ENCODE results near the gene UIMC1. TPM values are rescaled to one million over a fixed set of nuclear protein-coding genes. Genes with fewer than 3 reads are reported as not detected.
A peak's percentile ranks its signal among the peaks of the same experiment; 100 is the strongest.

The UIMC1 gene
- total RNA-seq, 2 experiments from 2014 or later: 52.8 to 54.1 TPM

GRCh38 chr5:176965633-176966032 lies 40.9 kb downstream of the UIMC1 start:
- ATAC-seq (ENCODE audit: low read depth) (no peak), DNase-seq (no peak)
- no peaks in the 10 kb centered on the region for H3K9me3 Mint-ChIP-seq

GRCh38 chr5:176959051-176959450 lies 47.5 kb downstream of the UIMC1 start:
- DNase-seq: no peak
- Mint-ChIP-seq H3K9me3 (no peaks in the 10 kb centered on the region), H3K36me3 (peaks cover 5% of the 10 kb centered on the region), H3K27ac (no peak overlapping the region), H3K4me1 (no peaks in the 10 kb centered on the region), H3K4me3 (no peak overlapping the region), H3K27me3 (no peaks in the 10 kb centered on the region)
- peak; percentile 42 for ATAC-seq (ENCODE audit: low read depth)
- POLR2A ChIA-PET: no interaction called here

More at GRCh38 chr5:176965633-176966032, 40.9 kb downstream of the UIMC1 start:
- POLR2A ChIA-PET: no interaction called here
- H3K4me3 Mint-ChIP-seq: no peak overlapping the region
- no peaks in the 10 kb centered on the region for H3K27me3 Mint-ChIP-seq
- H3K4me1 Mint-ChIP-seq: no peaks in the 10 kb centered on the region
- H3K36me3 Mint-ChIP-seq: peaks cover 18% of the 10 kb centered on the region
- H3K27ac Mint-ChIP-seq: no peak overlapping the region

DNA sequence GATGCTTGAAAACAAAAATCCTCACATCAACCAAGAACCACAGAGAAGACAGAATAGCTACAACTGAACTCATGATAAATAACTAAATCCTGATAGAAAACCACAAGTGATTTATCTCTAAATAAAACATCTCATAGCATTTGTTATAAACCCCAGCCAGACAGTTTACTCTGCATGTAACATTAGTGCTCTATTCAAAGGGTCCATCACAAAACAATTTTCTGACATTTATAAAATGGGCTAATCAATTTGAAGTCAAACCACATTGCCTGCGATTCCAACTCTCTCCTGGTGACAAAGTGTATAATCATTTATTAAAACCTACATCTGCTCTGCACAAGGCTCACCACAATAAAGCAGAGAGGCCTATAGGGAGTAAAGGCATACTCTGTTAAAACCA lies 49.8 kb downstream of the UIMC1 start:
- Mint-ChIP-seq H3K27ac (no peak overlapping the region), H3K27me3 (no peaks in the 10 kb centered on the region)
- POLR2A ChIA-PET: no interaction called here

DNA sequence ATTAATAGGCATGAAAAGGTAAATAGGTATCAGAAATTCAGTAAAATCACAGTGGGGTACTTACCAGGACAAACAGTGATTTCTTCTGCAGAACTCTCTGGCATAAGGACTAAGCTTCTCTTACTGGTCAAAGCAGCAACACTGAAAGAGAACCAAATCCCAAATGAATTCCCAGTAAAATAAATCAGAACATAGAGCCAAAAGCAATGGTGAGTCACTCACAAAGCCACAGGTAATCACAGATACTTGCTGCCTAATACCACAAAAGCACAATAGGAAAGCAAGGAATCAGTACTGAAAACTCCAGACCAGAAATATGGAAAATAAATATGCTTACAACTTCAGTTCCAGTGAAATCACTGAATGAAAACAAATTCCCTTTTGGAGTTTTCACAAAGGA lies 50.7 kb downstream of the UIMC1 start:
- Mint-ChIP-seq H3K4me3 (no peak overlapping the region), H3K27ac (no peak overlapping the region), H3K9me3 (no peaks in the 10 kb centered on the region), H3K36me3 (peaks cover 14% of the 10 kb centered on the region), H3K27me3 (no peaks in the 10 kb centered on the region), H3K4me1 (no peaks in the 10 kb centered on the region)
- DNase-seq (no peak), ATAC-seq (ENCODE audit: low read depth) (no peak)
- POLR2A ChIA-PET: no interaction called here

More for the DNA sequence above, 49.8 kb downstream of the UIMC1 start:
- H3K4me3 Mint-ChIP-seq: no peak overlapping the region
- H3K9me3 Mint-ChIP-seq: no peaks in the 10 kb centered on the region
- no peak for DNase-seq
- ATAC-seq (ENCODE audit: low read depth): no peak
- no peaks in the 10 kb centered on the region for H3K4me1 Mint-ChIP-seq
- peaks cover 10% of the 10 kb centered on the region for H3K36me3 Mint-ChIP-seq

GRCh38 chr5:176954050-176954449 lies 52.5 kb downstream of the UIMC1 start:
- Mint-ChIP-seq H3K27me3 (no peaks in the 10 kb centered on the region), H3K27ac (no peak overlapping the region), H3K4me1 (no peaks in the 10 kb centered on the region), H3K9me3 (no peaks in the 10 kb centered on the region), H3K4me3 (no peak overlapping the region), H3K36me3 (peaks cover 18% of the 10 kb centered on the region)
- no peak for ATAC-seq (ENCODE audit: low read depth)
- POLR2A ChIA-PET: no interaction called here
- no peak for DNase-seq

GRCh38 chr5:176952531-176953193 lies 53.9 kb downstream of the UIMC1 start:
- H3K27me3 Mint-ChIP-seq: no peaks in the 10 kb centered on the region
- H3K4me3 Mint-ChIP-seq: no peak overlapping the region
- no peaks in the 10 kb centered on the region for H3K9me3 Mint-ChIP-seq
- H3K27ac Mint-ChIP-seq: no peak overlapping the region
- no peaks in the 10 kb centered on the region for H3K4me1 Mint-ChIP-seq
- POLR2A ChIA-PET: no interaction called here
- ATAC-seq (ENCODE audit: low read depth): no peak
- no peak for DNase-seq
- H3K36me3 Mint-ChIP-seq: peaks cover 21% of the 10 kb centered on the region

DNA sequence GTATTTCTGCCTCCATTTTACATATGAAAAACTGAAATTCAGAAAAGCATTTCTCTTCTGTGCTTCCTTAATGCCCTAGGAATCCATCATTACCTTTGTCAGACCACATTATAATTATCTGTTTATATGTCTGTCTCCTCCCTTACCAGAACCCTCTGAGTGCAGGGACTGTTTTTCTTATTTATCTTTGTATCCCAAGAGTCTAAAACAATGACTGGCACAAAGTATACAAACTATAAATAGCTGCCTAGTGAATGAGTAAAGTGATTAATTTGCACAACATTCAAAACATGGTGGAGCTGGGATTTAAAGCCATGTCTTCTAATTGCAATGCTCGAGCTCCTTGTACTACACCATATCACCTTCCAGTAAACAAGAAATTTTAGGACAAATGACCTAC lies 58.1 kb downstream of the UIMC1 start:
- Mint-ChIP-seq H3K9me3 (no peaks in the 10 kb centered on the region), H3K27me3 (no peaks in the 10 kb centered on the region), H3K4me1 (no peaks in the 10 kb centered on the region), H3K27ac (no peak overlapping the region), H3K4me3 (no peak overlapping the region), H3K36me3 (peaks cover 20% of the 10 kb centered on the region)
- ATAC-seq (ENCODE audit: low read depth) (no peak), DNase-seq (no peak)
- POLR2A ChIA-PET: no interaction called here

- no peaks in the 10 kb centered on the region for H3K27me3 Mint-ChIP-seq
- no peak overlapping the region for H3K27ac Mint-ChIP-seq
- H3K4me3 Mint-ChIP-seq: no peak overlapping the region
- H3K9me3 Mint-ChIP-seq: no peaks in the 10 kb centered on the region
- no peak for DNase-seq
- H3K4me1 Mint-ChIP-seq: no peaks in the 10 kb centered on the region
- ATAC-seq (ENCODE audit: low read depth): no peak
- peaks cover 23% of the 10 kb centered on the region for H3K36me3 Mint-ChIP-seq
- POLR2A ChIA-PET: no interaction called here
These were observed 58.7 kb downstream of the UIMC1 start for GRCh38 chr5:176947847-176948246.

DNA sequence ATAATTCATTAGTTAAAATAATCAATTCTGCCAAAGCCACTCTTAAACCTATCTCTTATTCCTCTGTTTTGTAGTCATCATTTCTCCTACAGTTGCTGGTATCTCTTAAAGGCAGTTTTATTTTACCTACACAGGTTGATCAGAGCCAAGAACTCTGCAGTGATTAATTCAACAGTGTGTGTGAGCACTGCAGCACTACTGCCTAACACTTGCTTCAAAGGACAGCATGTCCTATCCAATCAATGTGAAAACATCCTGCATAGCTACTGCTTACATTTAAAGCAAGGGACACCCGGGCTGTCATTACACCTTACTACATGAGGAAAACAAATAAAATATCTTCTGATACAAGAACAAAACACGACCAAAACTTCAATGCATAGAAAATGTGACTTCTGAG lies 62.3 kb downstream of the UIMC1 start:
- DNase-seq: no peak
- Mint-ChIP-seq H3K27ac (no peak overlapping the region), H3K9me3 (no peaks in the 10 kb centered on the region), H3K4me3 (no peak overlapping the region), H3K4me1 (no peaks in the 10 kb centered on the region), H3K36me3 (peaks cover 14% of the 10 kb centered on the region), H3K27me3 (no peaks in the 10 kb centered on the region)
- POLR2A ChIA-PET: no interaction called here
- no peak for ATAC-seq (ENCODE audit: low read depth)

DNA sequence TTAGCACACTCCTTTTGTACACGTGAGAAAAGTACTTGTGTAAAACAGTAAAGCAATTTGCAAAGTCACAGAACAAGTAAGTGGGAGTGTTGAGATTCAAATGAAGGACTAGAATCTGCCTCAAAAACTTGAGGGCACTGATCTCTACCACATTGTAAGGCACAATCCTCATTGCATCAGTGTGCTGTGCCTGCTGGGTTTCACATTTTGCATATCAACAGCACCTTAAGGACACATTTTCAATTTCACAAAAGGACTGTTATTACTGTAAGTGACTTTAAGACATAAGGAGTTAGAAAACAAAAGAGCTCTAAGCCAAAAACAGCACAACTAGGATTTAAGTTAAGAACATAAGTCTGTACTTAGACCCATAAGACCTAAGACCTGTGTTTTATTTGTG lies 62.8 kb downstream of the UIMC1 start:
- Mint-ChIP-seq H3K4me3 (no peak overlapping the region), H3K9me3 (no peaks in the 10 kb centered on the region), H3K27ac (no peak overlapping the region), H3K4me1 (no peaks in the 10 kb centered on the region), H3K36me3 (peaks cover 14% of the 10 kb centered on the region), H3K27me3 (no peaks in the 10 kb centered on the region)
- POLR2A ChIA-PET: no interaction called here
- DNase-seq: no peak
- ATAC-seq (ENCODE audit: low read depth): no peak

DNA sequence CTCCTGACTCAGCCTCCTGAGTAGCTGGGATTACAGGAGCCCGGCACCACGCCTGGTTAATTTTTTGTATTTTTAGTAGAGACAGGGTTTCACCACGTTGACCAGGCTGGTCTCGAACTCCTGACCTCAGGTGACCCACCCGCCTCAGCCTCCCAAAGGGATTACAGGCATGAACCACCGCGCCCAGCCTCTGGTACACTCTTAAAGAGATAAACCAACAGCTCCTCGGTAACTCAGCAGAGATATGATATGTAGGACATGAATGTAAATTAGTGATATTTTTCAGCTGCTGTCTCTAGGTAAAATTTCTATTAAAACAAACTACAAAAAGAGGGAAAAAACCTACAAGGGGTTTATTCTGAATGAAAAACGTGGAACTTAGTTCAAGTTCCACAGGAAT lies 64.6 kb downstream of the UIMC1 start:
- no peaks in the 10 kb centered on the region for H3K4me1 Mint-ChIP-seq
- DNase-seq: no peak
- no peak for ATAC-seq (ENCODE audit: low read depth)
- peaks cover 11% of the 10 kb centered on the region for H3K36me3 Mint-ChIP-seq
- H3K4me3 Mint-ChIP-seq: no peak overlapping the region
- H3K27me3 Mint-ChIP-seq: no peaks in the 10 kb centered on the region
- POLR2A ChIA-PET: no interaction called here
- no peaks in the 10 kb centered on the region for H3K9me3 Mint-ChIP-seq
- no peak overlapping the region for H3K27ac Mint-ChIP-seq

DNA sequence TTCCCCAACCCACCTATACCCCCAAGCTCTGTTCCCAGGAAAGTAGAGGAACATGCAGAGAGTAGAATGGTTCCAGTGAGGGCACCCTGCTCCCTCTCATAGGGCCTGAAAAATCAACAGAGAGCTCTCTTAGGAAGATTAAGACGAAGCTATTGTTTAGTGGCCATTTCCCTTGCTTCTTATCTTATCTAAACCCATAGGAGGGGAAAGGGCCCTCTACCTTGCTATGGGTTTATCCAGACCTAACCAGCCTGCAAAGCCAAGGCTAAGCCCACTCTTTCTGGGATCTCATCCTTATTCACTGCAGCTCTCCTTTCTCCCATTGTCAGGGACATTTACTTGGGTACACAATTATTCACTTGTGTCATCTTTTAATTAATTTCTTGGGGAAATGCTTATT lies 68.1 kb downstream of the UIMC1 start:
- peaks cover 11% of the 10 kb centered on the region for H3K36me3 Mint-ChIP-seq
- no peaks in the 10 kb centered on the region for H3K27me3 Mint-ChIP-seq
- DNase-seq (no peak), ATAC-seq (ENCODE audit: low read depth) (no peak)
- POLR2A ChIA-PET: no interaction called here
- H3K27ac Mint-ChIP-seq: no peak overlapping the region
- H3K4me1 Mint-ChIP-seq: peaks cover 3% of the 10 kb centered on the region
- H3K4me3 Mint-ChIP-seq: no peak overlapping the region
- H3K9me3 Mint-ChIP-seq: no peaks in the 10 kb centered on the region

DNA sequence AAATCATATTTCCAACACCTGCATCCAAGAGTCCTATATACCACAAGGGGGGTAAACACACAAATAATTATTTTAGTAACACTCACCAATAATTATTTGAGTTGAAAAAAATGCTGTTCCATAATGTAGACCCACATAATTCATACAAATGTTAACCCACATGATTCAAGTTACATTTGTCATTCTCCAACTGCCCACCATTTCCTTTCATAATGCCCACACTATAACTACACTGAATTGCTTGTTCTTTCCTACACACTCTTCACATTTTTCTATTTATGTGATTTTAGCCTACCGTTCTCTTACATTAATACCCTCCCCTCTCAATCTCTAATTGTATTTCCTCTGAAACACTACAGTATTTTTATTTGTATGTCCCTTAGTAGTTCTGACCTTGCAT lies 71.6 kb downstream of the UIMC1 start:
- ATAC-seq (ENCODE audit: low read depth) (no peak), DNase-seq (no peak)
- no peak overlapping the region for H3K4me3 Mint-ChIP-seq
- H3K4me1 Mint-ChIP-seq: peaks cover 3% of the 10 kb centered on the region
- POLR2A ChIA-PET: no interaction called here
- no peak overlapping the region for H3K27ac Mint-ChIP-seq
- H3K27me3 Mint-ChIP-seq: no peaks in the 10 kb centered on the region
- H3K9me3 Mint-ChIP-seq: no peaks in the 10 kb centered on the region
- peaks cover 8% of the 10 kb centered on the region for H3K36me3 Mint-ChIP-seq

GRCh38 chr5:176934309-176934930 lies 72.2 kb downstream of the UIMC1 start:
- ATAC-seq (ENCODE audit: low read depth) (no peak), DNase-seq (no peak)
- Mint-ChIP-seq H3K27ac (no peak overlapping the region), H3K9me3 (no peaks in the 10 kb centered on the region), H3K27me3 (no peaks in the 10 kb centered on the region), H3K36me3 (peaks cover 10% of the 10 kb centered on the region), H3K4me1 (peaks cover 7% of the 10 kb centered on the region), H3K4me3 (no peak overlapping the region)
- POLR2A ChIA-PET: no interaction called here

All from activated naive CD8-positive, alpha-beta T cell treated with anti-CD3 and anti-CD28 coated beads, Interleukin-2, amount 10 ng/mL, durations not matched to agents 7 days and 5 days (primary cell).